WTC11 (cell line): ENCODE measurements around the gene TNFSF9. TPM values are rescaled to one million over a fixed set of nuclear protein-coding genes. Genes with fewer than 3 reads are reported as not detected.

ENCODE experiments used
- ATAC-seq: fragments of 200-7000 bp; cut with Tn5 transposase; 2 replicates; pipeline ENCODE4 v1.10.0; 2021; ENCODE audit warnings: mild to moderate bottlenecking, moderate library complexity
- CTCF ChIA-PET: fragments of 300-600 bp; sonication (Branson Sonifier 250); formaldehyde crosslinking; loops from one replicate; lab custom pipeline; 2021; ENCODE audit warnings: antibody characterized with exemption; lab: Charles Lee
- POLR2A ChIA-PET: fragments of 350-600 bp; sonication (Branson Sonifier 250); formaldehyde crosslinking; loops from one replicate; lab custom pipeline; 2021; ENCODE audit warnings: antibody characterized with exemption; lab: Charles Lee
- DNase-seq: peaks from one replicate; pipeline ENCODE4 v3.0.0; 2021; ENCODE audit warnings: low spot score
- H3K27ac Mint-ChIP-seq: 2 replicates; pipeline ENCODE4 v1.8.0; 2021; ENCODE audit warnings: mixed read lengths
- H3K27me3 Mint-ChIP-seq: 2 replicates; pipeline ENCODE4 v1.8.0; 2021; ENCODE audit warnings: low read depth, mild to moderate bottlenecking, moderate library complexity, mixed read lengths
- H3K36me3 Mint-ChIP-seq: 2 replicates; pipeline ENCODE4 v1.8.0; 2021; ENCODE audit warnings: mixed read lengths
- H3K4me1 Mint-ChIP-seq: 2 replicates; pipeline ENCODE4 v1.8.0; 2022; ENCODE audit warnings: mixed read lengths
- H3K4me3 Mint-ChIP-seq: 2 replicates; pipeline ENCODE4 v1.8.0; 2021; ENCODE audit warnings: mild to moderate bottlenecking, moderate library complexity, mixed read lengths
- H3K9me3 Mint-ChIP-seq: 2 replicates; pipeline ENCODE4 v1.8.0; 2021; ENCODE audit warnings: mixed read lengths
- AR ChIP-seq: fragments of 250-450 bp; sonication (Bioruptor Pico); IDR thresholded peaks from 2 replicates; pipeline ENCODE4 v1.9.0; 2021; ENCODE audit warnings: mild to moderate bottlenecking
- CBFB ChIP-seq: sonication (generic); formaldehyde crosslinking; IDR thresholded peaks from 2 replicates; pipeline ENCODE4 v1.8.1; 2022; ENCODE audit warnings: mild to moderate bottlenecking, low read depth, missing genetic modification reagents
- CDX4 ChIP-seq: fragments of 250-450 bp; sonication (Bioruptor Pico); IDR thresholded peaks from 2 replicates; pipeline ENCODE4 v1.9.0; 2021; ENCODE audit warnings: moderate library complexity, mild to moderate bottlenecking, inconsistent platforms, borderline replicate concordance
- EMX1 ChIP-seq: fragments of 250-450 bp; sonication (Bioruptor Pico); IDR thresholded peaks from 2 replicates; pipeline ENCODE4 v1.8.0; 2021; ENCODE audit warnings: mild to moderate bottlenecking
- MYBL2 ChIP-seq: sonication (generic); formaldehyde crosslinking; IDR thresholded peaks from 2 replicates; pipeline ENCODE4 v1.8.1; 2023; ENCODE audit warnings: mild to moderate bottlenecking, moderate library complexity, missing genetic modification reagents
- NFATC4 ChIP-seq: fragments of 250-450 bp; sonication (Bioruptor Pico); IDR thresholded peaks from 2 replicates; pipeline ENCODE4 v1.9.0; 2021; ENCODE audit warnings: mild to moderate bottlenecking
- NFYB ChIP-seq: sonication (generic); formaldehyde crosslinking; conservative IDR thresholded peaks from 2 replicates; pipeline ENCODE4 v1.8.0; 2022; ENCODE audit warnings: low read depth, missing genetic modification reagents
- NR1H2 ChIP-seq: sonication (generic); formaldehyde crosslinking; IDR thresholded peaks from 2 replicates; pipeline ENCODE4 v1.9.0; 2021; ENCODE audit warnings: mild to moderate bottlenecking, moderate library complexity, missing genetic modification reagents
- OVOL2 ChIP-seq: fragments of 250-450 bp; sonication (Bioruptor Pico); IDR thresholded peaks from 2 replicates; pipeline ENCODE4 v1.9.0; 2021; ENCODE audit warnings: mild to moderate bottlenecking, borderline replicate concordance
- RELA ChIP-seq: sonication (generic); formaldehyde crosslinking; IDR thresholded peaks from 2 replicates; pipeline ENCODE4 v1.8.1; 2022; ENCODE audit warnings: missing genetic modification reagents, mild to moderate bottlenecking, borderline replicate concordance
- RORB ChIP-seq: fragments of 250-450 bp; sonication (Bioruptor Pico); IDR thresholded peaks from 2 replicates; pipeline ENCODE4 v1.9.0; 2021; ENCODE audit warnings: mild to moderate bottlenecking
- SMAD3 ChIP-seq: sonication (generic); formaldehyde crosslinking; IDR thresholded peaks from 2 replicates; pipeline ENCODE4 v1.8.0; 2022; ENCODE audit warnings: missing genetic modification reagents, mild to moderate bottlenecking, borderline replicate concordance
- USF1 ChIP-seq: sonication (generic); formaldehyde crosslinking; IDR thresholded peaks from 2 replicates; pipeline ENCODE4 v1.8.0; 2022; ENCODE audit warnings: mild to moderate bottlenecking, missing genetic modification reagents
- USF2 ChIP-seq: sonication (generic); formaldehyde crosslinking; IDR thresholded peaks from 2 replicates; pipeline ENCODE4 v1.8.1; 2023; ENCODE audit warnings: mild to moderate bottlenecking, missing genetic modification reagents, moderate library complexity
- ZBTB21 ChIP-seq: sonication (generic); formaldehyde crosslinking; IDR thresholded peaks from 2 replicates; pipeline ENCODE4 v1.8.1; 2023; ENCODE audit warnings: mild to moderate bottlenecking, missing genetic modification reagents, borderline replicate concordance
- ZNF219 ChIP-seq: sonication (generic); formaldehyde crosslinking; IDR thresholded peaks from 2 replicates; pipeline ENCODE4 v1.8.0; 2023; ENCODE audit warnings: missing genetic modification reagents, mild to moderate bottlenecking, borderline replicate concordance
- ZNF317 ChIP-seq: sonication (generic); formaldehyde crosslinking; IDR thresholded peaks from 2 replicates; pipeline ENCODE4 v1.8.1; 2023; ENCODE audit warnings: low read depth, mild to moderate bottlenecking, moderate library complexity, missing genetic modification reagents, borderline replicate concordance
- ZNF416 ChIP-seq: fragments of 250-450 bp; sonication (Bioruptor Pico); IDR thresholded peaks from 2 replicates; pipeline ENCODE4 v1.9.0; 2021; ENCODE audit warnings: mild to moderate bottlenecking, inconsistent platforms
- ZNF423 ChIP-seq: fragments of 250-450 bp; sonication (Bioruptor Pico); IDR thresholded peaks from 2 replicates; pipeline ENCODE4 v2.1.2; 2022; ENCODE audit warnings: mild to moderate bottlenecking, moderate library complexity
- ZNF512 ChIP-seq: sonication (generic); formaldehyde crosslinking; IDR thresholded peaks from 2 replicates; pipeline ENCODE4 v1.8.1; 2022; ENCODE audit warnings: missing genetic modification reagents, borderline replicate concordance
- total RNA-seq: library from RNA; stranded (reverse); gene quantifications from 3 replicates; pipeline ENCODE4 v1.2.3, GENCODE V29; 2021

TNFSF9 gene
- total RNA-seq, 1 experiment from 2014 or later, result 2.9 TPM

- TF ChIP-seq MYBL2 (CRISPR knock-in tag), result no peak
- TF ChIP-seq, all 79 proteins: peak for 0
These were observed 4.8 kb downstream of the TNFSF9 start (continued) for GRCh38 chr19:6535558-6536137.

GRCh38 chr19:6539514-6539913, 8.7 kb downstream of the TNFSF9 start:
- DNase-seq, result no peak
- H3K27ac Mint-ChIP-seq, result no peak overlapping the region
- POLR2A ChIA-PET, result interaction anchor here (0.6 kb wide), 1 partner anchor 48 kb away, joined by 3 read pairs; no protein-coding TSS in a partner anchor
- TF ChIP-seq SMAD3 (CRISPR knock-in tag), result no peak
- TF ChIP-seq, all 79 proteins: peak for 0
- peaks cover 28% of the 10 kb centered on the region for H3K27me3 Mint-ChIP-seq
- H3K4me1 Mint-ChIP-seq, result 0 out of 2 replicates have a peak, but pooled peaks cover under 1% of the 10 kb centered on the region
- CTCF ChIA-PET, result interaction anchor here (0.6 to 1.2 kb wide), 3 partner anchors 13 to 425 kb away, joined by 4 to 6 read pairs (median 4); no protein-coding TSS in a partner anchor
- no peak overlapping the region for H3K4me3 Mint-ChIP-seq
- ATAC-seq, result no peak
- H3K36me3 Mint-ChIP-seq, result peaks cover 15% of the 10 kb centered on the region
- peaks cover 21% of the 10 kb centered on the region for H3K9me3 Mint-ChIP-seq

- ChIA-PET POLR2A (interaction anchor here (0.9 kb wide), 1 partner anchor 10 kb away, joined by 3 read pairs; the partner anchor contains the start of gene TNFSF9), CTCF (interaction anchor here (0.5 to 1.0 kb wide), 2 partner anchors 11 to 826 kb away, joined by 3 read pairs; no protein-coding TSS in a partner anchor)
- ATAC-seq (no peak), DNase-seq (no peak)
- Mint-ChIP-seq H3K4me1 (no peaks in the 10 kb centered on the region), H3K27me3 (peaks cover 12% of the 10 kb centered on the region), H3K9me3 (peaks cover 17% of the 10 kb centered on the region), H3K27ac (no peak overlapping the region), H3K4me3 (no peak overlapping the region), H3K36me3 (peaks cover 7% of the 10 kb centered on the region)
- TF ChIP-seq ZNF423 (CRISPR knock-in tag) (no peak), ZNF512 (CRISPR knock-in tag) (no peak), RORB (CRISPR knock-in tag) (no peak), ZBTB21 (CRISPR knock-in tag) (no peak), NFYB (no peak), ZNF317 (CRISPR knock-in tag) (no peak), ZNF219 (no peak), AR (CRISPR knock-in tag) (no peak), ZNF416 (CRISPR knock-in tag) (no peak), RELA (CRISPR knock-in tag) (no peak), EMX1 (CRISPR knock-in tag) (no peak), USF2 (CRISPR knock-in tag) (no peak), USF1 (CRISPR knock-in tag) (no peak), NR1H2 (CRISPR knock-in tag) (no peak), CBFB (no peak), OVOL2 (no peak), CDX4 (CRISPR knock-in tag) (no peak), NFATC4 (CRISPR knock-in tag) (no peak)
These were observed 10.3 kb downstream of the TNFSF9 start for GRCh38 chr19:6540918-6541689.
